Kidney (tissue), 14 donors: ENCODE results near the gene NXPE3. TPM values are rescaled to one million over a fixed set of nuclear protein-coding genes. Genes with fewer than 3 reads are reported as not detected.

Source experiments
- DNase-seq, 5 donors: peaks; one replicate each; pipeline ENCODE4 v3.0.0-alpha.2; 2013 to 2020
- FAIRE-seq: peaks from 2 replicates; lab custom pipeline; 2012; peaks lifted over from hg19 to GRCh38; lab: Jason Lieb, UNC
- H3K27ac ChIP-seq, 2 donors: one replicate each; pipeline ENCODE4 v1.7.0; 2013; ENCODE audit warnings: low read depth in 2 of 2, low read length in 2 of 2, inconsistent platforms in 1 of 2
- H3K27me3 ChIP-seq: one replicate; pipeline ENCODE4 v1.7.1; 2013; ENCODE audit warnings: low read length, inconsistent platforms; ENCODE audit not compliant: control insufficient read depth, insufficient read depth
- H3K36me3 ChIP-seq, 3 donors: one replicate each; pipeline versions ENCODE4 v1.7.0 to v1.7.1; 2013; ENCODE audit warnings: low read length in 3 of 3, control low read depth in 1 of 3, inconsistent platforms in 1 of 3; ENCODE audit not compliant: insufficient read depth in 3 of 3, control insufficient read depth in 2 of 3
- H3K4me1 ChIP-seq, 3 donors: one replicate each; pipeline versions ENCODE4 v1.7.0 to v1.7.1; 2013; ENCODE audit warnings: low read length in 3 of 3, inconsistent platforms in 1 of 3, low read depth in 1 of 3; ENCODE audit not compliant: control insufficient read depth in 2 of 3, insufficient read depth in 2 of 3
- H3K4me3 ChIP-seq, 3 donors: one replicate each; pipeline versions ENCODE4 v1.7.0 to v1.8.1; 2013; ENCODE audit warnings: low read length in 3 of 3, control low read depth in 1 of 3, inconsistent platforms in 1 of 3
- H3K9ac ChIP-seq, 3 donors: one replicate each; pipeline versions ENCODE4 v1.7.0 to v1.7.1; 2013; ENCODE audit warnings: low read length in 3 of 3, control low read depth in 1 of 3, inconsistent platforms in 1 of 3
- H3K9me3 ChIP-seq, 3 donors: one replicate each; pipeline versions ENCODE4 v1.7.0 to v1.7.1; 2013; ENCODE audit warnings: low read length in 3 of 3, control low read depth in 1 of 3, inconsistent platforms in 1 of 3; ENCODE audit not compliant: control insufficient read depth in 2 of 3, insufficient read depth in 1 of 3
- intact Hi-C: fragments of 100-400 bp; cut with DNase I; formaldehyde crosslinking; loops from one replicate; pipeline ENCODE4 v1.11.1; 2022
- polyA plus RNA-seq: library from polyadenylated mRNA; stranded (reverse); fragments of 350-450 nt; fragmentation: Illumina TruSeq; extraction: RNeasy Lipid Tissue Mini Kit (QIAGEN cat#74804); gene quantifications from one replicate; pipeline ENCODE4 v1.2.3, GENCODE V29; 2014; ENCODE audit warnings: low read depth, low replicate concordance; ENCODE audit not compliant: insufficient read depth
- total RNA-seq: library from RNA; stranded (reverse); fragmentation: NEBNext Ultra II Directional; extraction: Animal tissue kit (Norgen Biotek cat#: 25700); gene quantifications from one replicate; pipeline ENCODE4 v1.2.1, GENCODE V29; 2021
- TF ChIP-seq, protein P1 (sequence below): IDR thresholded peaks from 3 replicates; pipeline ENCODE4 v1.5.1; 2012; ENCODE audit warnings: mild to moderate bottlenecking, moderate library complexity, borderline replicate concordance; ENCODE audit not compliant: insufficient read depth; ENCODE audit errors: extremely low read depth
- donor health status: control.
- donor health status: control.
- donor health status: control.
- donor health status: control.
- donor health status: control.
- donor health status: DM: yes; HTN: yes; CAD: no.
- donor health status: Normal renal cell carcinoma (clear cell type).

The NXPE3 gene
- total and polyA plus RNA-seq, 2 donors from 2014 or later, result 4.9 to 13.3 TPM

DNA sequence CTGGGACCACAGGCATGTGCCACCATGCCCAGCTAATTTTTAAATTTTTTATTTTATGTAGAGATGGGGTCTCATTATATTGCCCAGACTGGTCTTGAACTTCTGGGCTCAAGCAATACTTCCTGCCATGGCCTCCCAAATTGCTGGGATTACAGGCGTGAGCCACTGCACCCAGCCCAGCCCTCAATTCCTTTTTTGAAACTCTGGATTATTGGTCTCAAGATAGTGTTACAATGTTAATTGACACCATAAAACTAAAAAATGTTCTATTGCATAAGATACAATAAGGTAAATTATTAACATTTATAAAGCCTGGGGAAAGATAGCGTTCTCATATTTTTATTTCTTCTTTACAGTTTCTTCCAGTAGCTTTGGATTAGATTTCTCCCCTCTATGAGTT is 66.4 kb downstream of the NXPE3 start:
- no peak for DNase-seq
- peaks cover 0 to 3% (median 0%) of the 10 kb centered on the region in 3 donors for H3K4me1 ChIP-seq
- FAIRE-seq, result no peak
- intact Hi-C loops, result no loop called here
- no peak overlapping the region for H3K4me3 ChIP-seq
- TF ChIP-seq, protein P1, sequence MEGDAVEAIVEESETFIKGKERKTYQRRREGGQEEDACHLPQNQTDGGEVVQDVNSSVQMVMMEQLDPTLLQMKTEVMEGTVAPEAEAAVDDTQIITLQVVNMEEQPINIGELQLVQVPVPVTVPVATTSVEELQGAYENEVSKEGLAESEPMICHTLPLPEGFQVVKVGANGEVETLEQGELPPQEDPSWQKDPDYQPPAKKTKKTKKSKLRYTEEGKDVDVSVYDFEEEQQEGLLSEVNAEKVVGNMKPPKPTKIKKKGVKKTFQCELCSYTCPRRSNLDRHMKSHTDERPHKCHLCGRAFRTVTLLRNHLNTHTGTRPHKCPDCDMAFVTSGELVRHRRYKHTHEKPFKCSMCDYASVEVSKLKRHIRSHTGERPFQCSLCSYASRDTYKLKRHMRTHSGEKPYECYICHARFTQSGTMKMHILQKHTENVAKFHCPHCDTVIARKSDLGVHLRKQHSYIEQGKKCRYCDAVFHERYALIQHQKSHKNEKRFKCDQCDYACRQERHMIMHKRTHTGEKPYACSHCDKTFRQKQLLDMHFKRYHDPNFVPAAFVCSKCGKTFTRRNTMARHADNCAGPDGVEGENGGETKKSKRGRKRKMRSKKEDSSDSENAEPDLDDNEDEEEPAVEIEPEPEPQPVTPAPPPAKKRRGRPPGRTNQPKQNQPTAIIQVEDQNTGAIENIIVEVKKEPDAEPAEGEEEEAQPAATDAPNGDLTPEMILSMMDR, result no peak
- no peaks in the 10 kb centered on the region for H3K27me3 ChIP-seq
- no peak overlapping the region for H3K27ac ChIP-seq
- H3K9me3 ChIP-seq, result no peaks in the 10 kb centered on the region
- no peaks in the 10 kb centered on the region for H3K36me3 ChIP-seq
- H3K9ac ChIP-seq, result no peak overlapping the region

DNA sequence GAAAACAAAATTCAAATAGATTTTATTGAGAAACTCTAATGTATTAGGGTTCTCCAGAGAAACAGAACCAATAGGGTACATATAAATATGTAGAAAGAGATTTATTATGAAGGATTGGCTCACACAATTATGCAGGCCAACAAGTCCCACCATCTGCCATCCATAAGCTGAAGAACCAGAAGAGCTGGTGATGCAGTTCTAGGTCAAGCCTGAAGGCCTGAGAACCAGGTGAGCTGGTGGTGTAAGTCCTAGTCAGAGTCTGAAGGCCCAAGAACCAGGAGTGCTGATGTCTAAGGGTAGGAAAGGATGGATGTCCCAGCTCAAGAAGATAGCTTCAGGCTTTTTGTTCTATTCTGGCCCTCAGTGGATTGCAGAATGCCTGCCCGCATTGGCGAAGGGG is 67.7 kb downstream of the NXPE3 start:
- TF ChIP-seq, protein P1, result no peak
- no peak overlapping the region for H3K4me3 ChIP-seq
- H3K36me3 ChIP-seq, result no peaks in the 10 kb centered on the region
- DNase-seq (no peak), FAIRE-seq (no peak)
- intact Hi-C loops, result no loop called here
- H3K27me3 ChIP-seq, result no peaks in the 10 kb centered on the region
- H3K9ac ChIP-seq, result no peak overlapping the region
- peaks cover 0 to 3% (median 0%) of the 10 kb centered on the region in 3 donors for H3K4me1 ChIP-seq
- no peaks in the 10 kb centered on the region for H3K9me3 ChIP-seq
- H3K27ac ChIP-seq, result no peak overlapping the region

DNA sequence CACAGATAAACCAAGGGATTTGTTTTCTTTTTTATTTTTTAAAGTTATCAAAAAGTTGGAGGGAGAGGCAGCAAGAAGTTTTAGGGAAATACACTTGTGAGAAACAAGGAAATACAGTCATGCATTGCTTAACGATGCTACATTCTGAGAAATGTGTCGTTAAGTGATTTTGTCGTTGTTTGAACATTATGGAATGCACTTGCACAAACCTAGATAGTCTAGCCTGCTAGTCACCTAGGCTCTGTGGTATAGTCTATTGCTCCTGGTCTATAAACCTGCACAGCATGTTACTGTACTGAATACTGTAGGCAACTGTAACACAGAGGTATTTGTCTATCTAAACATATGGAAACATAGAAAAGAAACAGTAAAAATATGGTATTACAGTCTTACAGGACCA is 68.3 kb downstream of the NXPE3 start:
- DNase-seq (no peak), FAIRE-seq (no peak)
- TF ChIP-seq, protein P1, result no peak
- H3K27ac ChIP-seq, result no peak overlapping the region
- no peak overlapping the region for H3K4me3 ChIP-seq
- H3K9me3 ChIP-seq, result no peaks in the 10 kb centered on the region
- intact Hi-C loops, result no loop called here
- H3K36me3 ChIP-seq, result peaks cover 0 to 3% (median 2%) of the 10 kb centered on the region in 3 donors
- no peaks in the 10 kb centered on the region for H3K27me3 ChIP-seq
- no peak overlapping the region for H3K9ac ChIP-seq
- peaks cover 0 to 3% (median 0%) of the 10 kb centered on the region in 3 donors for H3K4me1 ChIP-seq

DNA sequence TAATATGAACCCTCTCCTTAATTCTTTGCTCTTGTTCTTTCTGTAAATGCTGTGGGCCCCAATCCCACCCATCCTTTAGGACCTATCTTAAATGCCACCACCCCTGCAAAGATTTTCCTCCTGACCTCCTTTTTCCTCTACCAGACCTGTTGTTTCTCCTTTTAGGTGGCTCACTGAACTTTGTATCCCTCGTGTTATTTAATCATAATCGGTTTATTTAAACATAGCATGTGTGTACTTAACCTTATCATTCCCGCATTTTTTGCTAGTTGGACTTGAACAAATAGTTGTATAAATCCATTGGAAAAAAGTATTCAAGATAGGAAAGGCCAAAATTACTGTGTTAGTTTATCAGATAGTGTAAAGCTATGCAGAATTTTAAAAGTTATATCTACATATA is 69.3 kb downstream of the NXPE3 start:
- no peak for FAIRE-seq
- Histone ChIP-seq H3K36me3 (peaks cover 0 to 12% (median 12%) of the 10 kb centered on the region in 3 donors), H3K27ac (peak overlapping the region; percentile 94 to 99), H3K9ac (peak overlapping the region in 2 of 3 donors; percentile 76 to 80), H3K4me1 (peaks cover 0 to 7% (median 0%) of the 10 kb centered on the region in 3 donors), H3K9me3 (no peaks in the 10 kb centered on the region), H3K27me3 (no peaks in the 10 kb centered on the region), H3K4me3 (peak overlapping the region in 2 of 3 donors; percentile 64 to 65)
- no peak for DNase-seq
- TF ChIP-seq, protein P1, result no peak
- intact Hi-C loops, result no loop called here
